GM19193 (cell line): ENCODE data around the gene PCIF1.

Source experiments
- POLR2A ChIP-seq: IDR thresholded peaks from 4 replicates; pipeline ENCODE4 v1.6.1; 2011; ENCODE audit not compliant: insufficient read depth, insufficient read length; ENCODE audit errors: extremely low read depth

The PCIF1 gene

GRCh38 chr20:45934586-45935415 is at the start of gene PCIF1:
PCIF1 (plus strand) TSS chr20:45934683; CDS start chr20:45939000, 4,317 bp downstream.
- peak; percentile 90 for TF ChIP-seq POLR2A

DNA sequence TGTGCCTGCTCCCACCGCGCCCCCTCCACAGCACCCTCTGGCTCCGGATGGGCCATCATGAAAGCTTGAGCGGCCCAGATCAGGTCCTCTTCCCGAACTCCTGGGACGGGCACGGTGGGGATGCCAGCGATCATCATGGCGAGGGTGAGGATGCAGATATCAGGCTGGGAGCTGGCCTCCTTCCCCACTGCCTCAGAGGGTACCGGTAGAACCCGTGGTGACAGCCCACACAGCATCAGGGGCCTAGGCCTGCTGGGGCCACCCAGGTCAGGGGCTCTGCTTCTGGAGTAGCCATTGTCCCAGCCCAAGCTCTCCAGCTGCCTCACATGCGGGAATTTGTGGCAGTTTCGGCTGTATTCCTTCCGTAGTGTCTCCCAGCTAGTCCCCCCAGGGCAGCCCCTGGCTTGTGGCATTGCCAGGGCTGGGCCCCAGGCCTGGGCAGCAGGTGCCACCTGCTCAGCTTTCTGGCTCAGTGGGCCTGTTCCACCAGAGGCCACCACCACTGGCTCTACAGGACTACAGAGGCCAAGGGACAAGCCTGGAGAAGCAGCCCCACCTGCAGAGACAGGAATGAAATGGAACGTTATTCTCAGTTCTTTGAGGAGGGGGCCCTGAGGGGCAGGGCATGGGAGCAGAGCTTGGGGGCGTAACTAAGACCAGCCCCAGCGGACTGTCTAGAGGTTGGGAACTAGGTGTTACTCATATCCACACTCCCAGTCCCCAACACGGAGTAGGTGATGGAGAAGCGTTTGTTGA is 47.7 kb upstream of the PCIF1 start:
- no peak for TF ChIP-seq POLR2A

- no peak for TF ChIP-seq POLR2A
Measured at GRCh38 chr20:45887346-45887715, 47.2 kb upstream of the PCIF1 start, which contains the start of gene SPATA25. SPATA25 (minus strand) TSS chr20:45887622; CDS start chr20:45887590, 32 bp downstream.

GRCh38 chr20:45888681-45889080 is 45.8 kb upstream of the PCIF1 start:
- no peak for TF ChIP-seq POLR2A

GRCh38 chr20:45890077-45890984 is 44.2 kb upstream of the PCIF1 start:
- TF ChIP-seq POLR2A: no peak

DNA sequence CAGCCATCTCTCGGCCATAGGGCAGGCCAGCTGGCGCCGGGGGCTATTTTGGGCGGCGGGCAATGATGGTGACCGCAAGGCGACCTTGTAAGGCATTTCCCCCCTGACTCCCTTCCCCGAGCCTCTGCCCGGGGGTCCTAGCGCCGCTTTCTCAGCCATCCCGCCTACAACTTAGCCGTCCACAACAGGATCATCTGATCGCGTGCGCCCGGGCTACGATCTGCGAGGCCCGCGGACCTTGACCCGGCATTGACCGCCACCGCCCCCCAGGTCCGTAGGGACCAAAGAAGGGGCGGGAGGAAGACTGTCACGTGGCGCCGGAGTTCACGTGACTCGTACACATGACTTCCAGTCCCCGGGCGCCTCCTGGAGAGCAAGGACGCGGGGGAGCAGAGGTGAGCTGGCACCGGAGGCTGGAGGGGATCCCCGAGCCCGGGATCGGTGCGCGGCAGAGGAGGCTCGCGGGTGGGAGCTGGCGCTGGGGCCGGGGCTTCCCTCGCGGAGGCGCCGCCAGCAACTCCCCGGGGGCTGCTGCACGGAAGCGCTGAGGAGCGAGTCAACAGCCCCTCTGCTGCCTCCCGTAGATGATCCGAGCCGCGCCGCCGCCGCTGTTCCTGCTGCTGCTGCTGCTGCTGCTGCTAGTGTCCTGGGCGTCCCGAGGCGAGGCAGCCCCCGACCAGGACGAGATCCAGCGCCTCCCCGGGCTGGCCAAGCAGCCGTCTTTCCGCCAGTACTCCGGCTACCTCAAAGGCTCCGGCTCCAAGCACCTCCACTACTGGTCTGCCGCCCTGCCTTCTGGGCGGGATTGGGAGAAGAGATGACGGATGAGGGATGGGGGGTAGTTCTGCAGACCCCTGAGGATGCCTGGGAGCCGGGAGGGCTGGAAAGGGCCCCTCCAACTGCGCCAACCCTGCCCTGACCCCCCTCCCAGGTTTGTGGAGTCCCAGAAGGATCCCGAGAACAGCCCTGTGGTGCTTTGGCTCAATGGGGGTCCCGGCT is 43.2 kb upstream of the PCIF1 start, which contains the start of the genes CTSA and NEURL2:
Gene CTSA, plus strand, starts transcription at position 351 of the 999 bp plus-strand sequence. Its CDS starts 234 bp downstream, at position 585.
Gene NEURL2, minus strand, starts transcription at position 224 of the 999 bp plus-strand sequence. Its CDS starts 217 bp downstream, at position 7.
- TF ChIP-seq POLR2A: peak; percentile 79

DNA sequence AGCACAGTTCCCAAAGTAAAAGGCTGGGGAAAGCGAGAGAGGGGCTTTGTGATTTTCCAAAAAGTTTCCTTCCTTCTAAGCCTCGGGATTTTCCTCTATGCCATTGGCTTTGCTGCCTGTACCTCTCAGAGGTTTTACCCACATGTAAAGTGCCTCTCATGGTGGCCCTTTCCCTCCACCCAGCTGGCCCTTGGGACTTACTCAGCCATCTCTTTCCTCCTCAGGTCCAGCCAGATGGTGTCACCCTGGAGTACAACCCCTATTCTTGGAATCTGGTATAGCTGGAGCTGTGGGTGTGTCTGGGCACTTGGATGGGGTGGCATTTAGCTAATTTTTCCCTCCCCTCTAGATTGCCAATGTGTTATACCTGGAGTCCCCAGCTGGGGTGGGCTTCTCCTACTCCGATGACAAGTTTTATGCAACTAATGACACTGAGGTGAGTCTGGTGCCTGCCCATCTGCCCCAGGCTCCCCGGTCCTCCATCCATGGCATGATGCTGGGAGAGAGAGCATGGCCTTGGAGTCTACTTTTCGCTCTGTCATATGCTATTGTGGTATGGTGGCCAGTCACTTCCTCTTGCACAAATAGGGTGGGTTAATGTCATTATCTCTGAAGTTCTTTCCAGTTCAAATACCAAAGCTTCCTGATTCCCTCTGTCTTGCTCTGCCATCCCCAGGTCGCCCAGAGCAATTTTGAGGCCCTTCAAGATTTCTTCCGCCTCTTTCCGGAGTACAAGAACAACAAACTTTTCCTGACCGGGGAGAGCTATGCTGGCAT is 42.2 kb upstream of the PCIF1 start:
- TF ChIP-seq POLR2A: no peak

- TF ChIP-seq POLR2A: no peak
Measured at GRCh38 chr20:45892828-45893500, 41.5 kb upstream of the PCIF1 start.

DNA sequence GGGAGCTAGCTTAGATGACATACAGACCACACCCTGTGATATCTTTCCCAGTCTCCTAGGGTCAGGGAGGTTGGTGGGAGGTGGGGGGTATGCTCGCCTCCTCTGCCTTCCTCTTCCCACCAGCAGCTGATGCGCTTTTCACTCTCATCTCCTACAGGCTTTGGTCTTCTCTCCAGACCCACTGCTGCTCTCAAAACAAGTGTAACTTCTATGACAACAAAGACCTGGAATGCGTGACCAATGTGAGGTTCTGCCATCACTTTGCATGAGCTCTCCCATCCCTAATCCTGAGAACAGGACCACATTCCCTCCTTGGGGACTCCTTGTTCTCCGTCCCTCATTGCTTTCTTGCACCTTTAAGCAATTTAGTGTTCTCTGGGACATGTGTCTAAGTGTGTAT is 40.7 kb upstream of the PCIF1 start:
- no peak for TF ChIP-seq POLR2A

GRCh38 chr20:45894797-45895196 is 39.7 kb upstream of the PCIF1 start:
- TF ChIP-seq POLR2A: no peak

DNA sequence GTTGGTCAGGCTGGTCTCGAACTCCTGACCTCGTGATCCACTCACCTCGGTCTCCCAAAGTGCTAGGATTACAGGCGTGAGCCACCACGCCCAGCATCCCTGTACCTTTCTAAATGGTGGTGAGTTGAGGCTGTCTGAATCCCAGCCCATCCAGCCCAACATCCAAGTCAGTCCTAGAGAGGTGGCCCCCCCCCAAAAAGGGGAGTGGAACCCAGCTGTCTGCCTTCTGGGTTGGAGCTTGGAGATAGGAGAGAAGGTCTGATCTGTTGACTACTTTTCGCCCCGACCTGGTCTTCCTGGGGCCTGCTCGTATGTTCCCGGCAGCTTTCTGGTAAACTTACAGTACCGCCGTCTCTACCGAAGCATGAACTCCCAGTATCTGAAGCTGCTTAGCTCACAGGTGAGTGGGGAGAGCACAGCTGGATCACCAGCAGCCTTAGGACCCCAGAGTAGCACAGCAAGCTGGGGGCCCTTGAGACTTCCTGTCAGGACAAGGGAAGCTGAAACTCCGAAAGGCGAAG is 37.8 kb upstream of the PCIF1 start:
- TF ChIP-seq POLR2A: no peak

- TF ChIP-seq POLR2A: no peak
Measured at GRCh38 chr20:45897289-45897688, 37.2 kb upstream of the PCIF1 start.
